DOHH2 (cell line): Measurements from ENCODE around the gene TENT5A.

Experiments
- CTCF ChIP-seq: fragments of 200-600 bp; sonication (generic); IDR thresholded peaks from one replicate; pipeline ENCODE4 v1.5.1; 2014; ENCODE audit warnings: antibody characterized with exemption, mild to moderate bottlenecking, low read depth, low read length; ENCODE audit not compliant: poor library complexity, severe bottlenecking
- EZH2phosphoT487 ChIP-seq: fragments of 200-600 bp; sonication (generic); IDR thresholded peaks from 2 replicates; pipeline ENCODE4 v1.6.1; 2017; ENCODE audit warnings: borderline replicate concordance, mild to moderate bottlenecking, antibody characterized with exemption, low read length, moderate library complexity, mixed read lengths

DNA sequence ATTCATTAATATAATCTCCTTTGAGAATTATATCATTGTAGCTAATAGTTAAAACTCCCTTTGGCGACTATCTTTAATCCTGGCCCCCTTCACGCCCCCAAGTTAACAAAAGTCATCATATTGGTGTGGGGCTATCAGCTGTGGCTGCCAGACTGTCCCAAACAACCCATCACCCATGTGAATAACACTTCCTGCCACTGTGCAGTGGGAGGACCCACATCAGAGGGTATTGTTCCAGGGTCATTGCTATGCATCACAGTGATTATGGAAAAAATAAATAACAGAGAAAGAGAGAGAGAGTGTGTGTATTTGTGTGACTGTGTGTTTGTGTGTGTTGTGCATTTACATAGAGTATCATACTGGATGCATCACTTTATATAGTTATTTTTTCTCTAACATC, 39.3 kb upstream of the TENT5A start:
- TF ChIP-seq CTCF (no peak), EZH2phosphoT487 (no peak)
